Endothelial cell of umbilical vein (primary cell): Measurements from ENCODE around the gene KCNJ3. TPM values are rescaled to one million over a fixed set of nuclear protein-coding genes. Genes with fewer than 3 reads are reported as not detected.

ENCODE experiments used
- BruUV-seq: library from RNA; stranded (reverse); fragments of 400-500 nt; replicated peaks from 2 replicates; lab custom pipeline; 2021; lab: Mats Ljungman, UMichigan
- CTCF ChIA-PET: fragments of 300-600, 350-600 bp; sonication (Branson Sonifier 250); formaldehyde crosslinking; loops from one replicate; lab custom pipeline; 2021; ENCODE audit warnings: antibody characterized with exemption, inconsistent platforms; lab: Charles Lee
- POLR2A ChIA-PET: fragments of 300-600, 350-600 bp; sonication (Branson Sonifier 250); formaldehyde crosslinking; loops from one replicate; lab custom pipeline; 2021; ENCODE audit warnings: antibody characterized with exemption, inconsistent platforms; lab: Charles Lee
- DNase-seq: peaks from one replicate; pipeline ENCODE4 v3.0.0-alpha.2; 2011; ENCODE audit warnings: low read depth, low spot score
- FAIRE-seq: peaks from 2 replicates; lab custom pipeline; 2011; peaks lifted over from hg19 to GRCh38; lab: Jason Lieb, UNC
- H2AFZ ChIP-seq: 2 replicates; pipeline ENCODE4 v1.6.0; 2012; ENCODE audit warnings: low read depth, low read length, control low read depth, inconsistent platforms
- H3K27ac ChIP-seq: 2 replicates; pipeline ENCODE4 v1.5.1; 2011; ENCODE audit warnings: low read depth, mild to moderate bottlenecking, control low read depth, low read length, moderate library complexity; ENCODE audit not compliant: insufficient read depth
- H3K27me3 ChIP-seq, 2 experiments: 2 replicates each; pipeline versions ENCODE4 v1.6.0 to v1.6.1; 2011; ENCODE audit warnings: low read length in 2 of 2, mixed read lengths in 1 of 2; ENCODE audit not compliant: control insufficient read depth in 2 of 2, insufficient read depth in 2 of 2
- H3K36me3 ChIP-seq, 2 experiments: 2 replicates in 1 of 2; 3 replicates in 1 of 2; pipeline ENCODE4 v1.5.1; 2011; ENCODE audit warnings: low read length in 2 of 2, mild to moderate bottlenecking in 1 of 2, moderate library complexity in 1 of 2; ENCODE audit not compliant: control insufficient read depth in 2 of 2, insufficient read depth in 2 of 2; ENCODE audit errors: extremely low read depth in 1 of 2
- H3K4me1 ChIP-seq: 3 replicates; pipeline ENCODE4 v1.5.1; 2011; ENCODE audit warnings: mild to moderate bottlenecking, low read length; ENCODE audit not compliant: control insufficient read depth, insufficient read depth; ENCODE audit errors: extremely low read depth
- H3K4me2 ChIP-seq: 2 replicates; pipeline ENCODE4 v1.6.1; 2011; ENCODE audit warnings: low read length, control low read depth, mixed read lengths; ENCODE audit not compliant: insufficient read depth
- H3K4me3 ChIP-seq, 3 experiments: fragments of 200-600 bp in 1 of 3; sonication (generic), shearing (Covaris generic) in 1 of 3; replicated peaks in 1 of 3; 2 replicates each; pipeline ENCODE4 v1.5.1; 2011 to 2016; ENCODE audit warnings: control low read depth in 3 of 3, low read length in 3 of 3, mild to moderate bottlenecking in 2 of 3, inconsistent platforms in 1 of 3, low read depth in 1 of 3, moderate library complexity in 1 of 3; ENCODE audit not compliant: insufficient read depth in 1 of 3
- H3K79me2 ChIP-seq: 2 replicates; pipeline ENCODE4 v1.6.0; 2012; ENCODE audit warnings: low read length, inconsistent platforms; ENCODE audit not compliant: control insufficient read depth, insufficient read depth
- H3K9ac ChIP-seq: replicated peaks from 2 replicates; pipeline ENCODE3; 2011; ENCODE audit warnings: low read length, control low read depth; ENCODE audit not compliant: insufficient read depth; ENCODE audit errors: extremely low read depth
- H3K9me1 ChIP-seq: replicated peaks from 3 replicates; pipeline ENCODE4 v1.6.0; 2011; ENCODE audit warnings: mild to moderate bottlenecking, low read length; ENCODE audit not compliant: control insufficient read depth, insufficient read depth; ENCODE audit errors: extremely low read depth
- H3K9me3 ChIP-seq: replicated peaks from 2 replicates; pipeline ENCODE4 v1.5.1; 2012; ENCODE audit warnings: low read length, inconsistent platforms; ENCODE audit not compliant: control insufficient read depth, insufficient read depth
- H4K20me1 ChIP-seq: replicated peaks from 2 replicates; pipeline ENCODE3; 2011; ENCODE audit warnings: mild to moderate bottlenecking, low read length; ENCODE audit not compliant: control insufficient read depth, insufficient read depth; ENCODE audit errors: extremely low read depth
- CTCF ChIP-seq, 2 donors: IDR thresholded peaks; 1 replicate in 1 of 2; 2 replicates in 1 of 2; pipeline ENCODE4 v1.5.1; 2011; ENCODE audit warnings: low read length in 2 of 2, mild to moderate bottlenecking in 2 of 2, moderate library complexity in 2 of 2, control low read depth in 1 of 2, inconsistent platforms in 1 of 2, low read depth in 1 of 2; ENCODE audit not compliant: insufficient read depth in 1 of 2; ENCODE audit errors: extremely low read depth in 1 of 2
- EZH2 ChIP-seq: IDR thresholded peaks from 2 replicates; pipeline ENCODE4 v1.6.1; 2012; ENCODE audit warnings: borderline replicate concordance, low read depth, mild to moderate bottlenecking, moderate library complexity, low read length, inconsistent platforms; ENCODE audit not compliant: severe bottlenecking
- FOS ChIP-seq: IDR thresholded peaks from 2 replicates; pipeline ENCODE4 v1.6.1; 2011; ENCODE audit warnings: mild to moderate bottlenecking, low read length, moderate library complexity, borderline replicate concordance; ENCODE audit not compliant: insufficient read depth
- GATA2 ChIP-seq: IDR thresholded peaks from 2 replicates; pipeline ENCODE4 v1.7.0; 2011; ENCODE audit warnings: low read depth, mild to moderate bottlenecking, moderate library complexity, mixed read lengths, low read length; ENCODE audit not compliant: insufficient read length, insufficient read depth
- JUN ChIP-seq: IDR thresholded peaks from 2 replicates; pipeline ENCODE4 v1.6.1; 2011; ENCODE audit warnings: borderline replicate concordance, low read depth; ENCODE audit not compliant: insufficient read length, insufficient read depth
- MAX ChIP-seq: IDR thresholded peaks from 2 replicates; pipeline ENCODE4 v1.6.1; 2011; ENCODE audit not compliant: insufficient read depth, insufficient read length
- MYC ChIP-seq: IDR thresholded peaks from one replicate; pipeline ENCODE4 v1.6.1; 2011; ENCODE audit warnings: mild to moderate bottlenecking, low read depth, low read length
- POLR2A ChIP-seq: IDR thresholded peaks from 2 replicates; pipeline ENCODE4 v1.6.1; 2012; ENCODE audit warnings: low read depth, mild to moderate bottlenecking, control low read depth, low read length
- POLR2AphosphoS5 ChIP-seq: IDR thresholded peaks from 2 replicates; pipeline ENCODE4 v1.6.1; 2012; ENCODE audit warnings: low read depth, mild to moderate bottlenecking, control low read depth, low read length, moderate library complexity; ENCODE audit not compliant: insufficient read depth
- dilution Hi-C: fragments of 300-500 bp; cut with MboI; formaldehyde crosslinking; loops from one replicate; pipeline ENCODE4 v1.15.0; 2019; ENCODE audit warnings: low sequenced_read_pairs; ENCODE audit not compliant: extremely low pct_ligation_motif_present
- intact Hi-C: fragments of 100-400 bp; cut with micrococcal nuclease; formaldehyde crosslinking; loops from one replicate; pipeline ENCODE4 v1.10.0; 2022
- polyA plus RNA-seq, 4 experiments: library from polyadenylated mRNA; depleted of rRNA in 3 of 4; stranded (reverse) in 3 of 4; unstranded in 1 of 4; fragments of >200 nt; gene quantifications; 2 replicates each; pipeline versions ENCODE4 v1.2.1 to v1.2.3, GENCODE V29; 2011 to 2012; ENCODE audit warnings: missing spikeins in 1 of 4
- total RNA-seq: library from RNA; stranded (reverse); gene quantifications from 2 replicates; pipeline ENCODE4 v1.2.3, GENCODE V29; 2021

KCNJ3 gene
- total and polyA plus RNA-seq, 2 donors (not counting 3 experiments of a cell fraction or from before 2014, with no cell fraction given) = not detected

DNA sequence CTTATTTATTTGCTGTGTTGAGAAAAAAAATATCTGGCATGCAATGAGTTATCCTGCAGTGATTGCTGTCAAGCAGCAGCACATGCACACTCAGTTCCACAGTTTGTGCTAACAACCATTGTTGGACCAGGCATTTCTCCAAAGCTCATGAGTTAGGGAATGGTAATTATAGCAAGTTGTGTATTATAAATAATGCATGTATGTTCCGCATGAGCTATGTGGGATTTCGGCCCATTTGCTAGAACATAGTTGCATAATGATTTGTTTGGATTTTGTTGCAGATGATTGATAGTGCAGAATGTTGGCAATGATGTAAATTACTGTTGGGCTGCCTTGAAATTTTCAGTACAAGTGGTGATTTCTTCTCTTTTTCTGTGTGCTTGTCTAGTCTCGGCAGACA is 10.7 kb downstream of the KCNJ3 start:
- POLR2A ChIA-PET = no interaction called here
- no peak for FAIRE-seq

More for the DNA sequence above, 10.7 kb downstream of the KCNJ3 start:
- no peaks in the 10 kb centered on the region for H3K27me3 ChIP-seq
- no peak overlapping the region for H3K4me3 ChIP-seq
- no peaks in the 10 kb centered on the region for H3K4me1 ChIP-seq
- CTCF ChIA-PET = interaction anchor here (0.7 kb wide), 1 partner anchor 443 kb away, joined by 3 read pairs; no protein-coding TSS in a partner anchor
- intact Hi-C loops = no loop called here
- H3K9ac ChIP-seq = no peak overlapping the region
- no peaks in the 10 kb centered on the region for H3K79me2 ChIP-seq
- H3K27ac ChIP-seq = no peak overlapping the region
- dilution Hi-C loops = no loop called here
- no peaks in the 10 kb centered on the region for H3K9me3 ChIP-seq
- no peak for DNase-seq
- TF ChIP-seq FOS = no peak
- no peak for TF ChIP-seq MAX
- TF ChIP-seq GATA2 = no peak
- no peak for TF ChIP-seq MYC
- no peak for TF ChIP-seq CTCF (IDR thresholded peaks at IDR 0.05; ENCODE audit: extremely low read depth in 1 of 2, insufficient read depth in 1 of 2, low read depth in 1 of 2, low read length in 2 of 2)
- no peak for TF ChIP-seq EZH2
- TF ChIP-seq POLR2AphosphoS5 = no peak
- no peak for TF ChIP-seq POLR2A
- TF ChIP-seq JUN = no peak
- no peak overlapping the region for H3K4me2 ChIP-seq
- H3K9me1 ChIP-seq = no peaks in the 10 kb centered on the region
- no peak overlapping the region for H2AFZ ChIP-seq
- H4K20me1 ChIP-seq = no peaks in the 10 kb centered on the region
- no peaks in the 10 kb centered on the region for H3K36me3 ChIP-seq
- no TSS peak for BruUV-seq
